ENCODE measurements around the gene QSOX2.

The QSOX2 gene, protein sequence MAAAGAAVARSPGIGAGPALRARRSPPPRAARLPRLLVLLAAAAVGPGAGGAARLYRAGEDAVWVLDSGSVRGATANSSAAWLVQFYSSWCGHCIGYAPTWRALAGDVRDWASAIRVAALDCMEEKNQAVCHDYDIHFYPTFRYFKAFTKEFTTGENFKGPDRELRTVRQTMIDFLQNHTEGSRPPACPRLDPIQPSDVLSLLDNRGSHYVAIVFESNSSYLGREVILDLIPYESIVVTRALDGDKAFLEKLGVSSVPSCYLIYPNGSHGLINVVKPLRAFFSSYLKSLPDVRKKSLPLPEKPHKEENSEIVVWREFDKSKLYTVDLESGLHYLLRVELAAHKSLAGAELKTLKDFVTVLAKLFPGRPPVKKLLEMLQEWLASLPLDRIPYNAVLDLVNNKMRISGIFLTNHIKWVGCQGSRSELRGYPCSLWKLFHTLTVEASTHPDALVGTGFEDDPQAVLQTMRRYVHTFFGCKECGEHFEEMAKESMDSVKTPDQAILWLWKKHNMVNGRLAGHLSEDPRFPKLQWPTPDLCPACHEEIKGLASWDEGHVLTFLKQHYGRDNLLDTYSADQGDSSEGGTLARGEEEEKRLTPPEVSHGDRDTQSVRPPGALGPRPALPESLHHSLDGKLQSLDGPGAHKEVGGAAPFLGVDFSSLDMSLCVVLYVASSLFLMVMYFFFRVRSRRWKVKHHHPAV

DNA sequence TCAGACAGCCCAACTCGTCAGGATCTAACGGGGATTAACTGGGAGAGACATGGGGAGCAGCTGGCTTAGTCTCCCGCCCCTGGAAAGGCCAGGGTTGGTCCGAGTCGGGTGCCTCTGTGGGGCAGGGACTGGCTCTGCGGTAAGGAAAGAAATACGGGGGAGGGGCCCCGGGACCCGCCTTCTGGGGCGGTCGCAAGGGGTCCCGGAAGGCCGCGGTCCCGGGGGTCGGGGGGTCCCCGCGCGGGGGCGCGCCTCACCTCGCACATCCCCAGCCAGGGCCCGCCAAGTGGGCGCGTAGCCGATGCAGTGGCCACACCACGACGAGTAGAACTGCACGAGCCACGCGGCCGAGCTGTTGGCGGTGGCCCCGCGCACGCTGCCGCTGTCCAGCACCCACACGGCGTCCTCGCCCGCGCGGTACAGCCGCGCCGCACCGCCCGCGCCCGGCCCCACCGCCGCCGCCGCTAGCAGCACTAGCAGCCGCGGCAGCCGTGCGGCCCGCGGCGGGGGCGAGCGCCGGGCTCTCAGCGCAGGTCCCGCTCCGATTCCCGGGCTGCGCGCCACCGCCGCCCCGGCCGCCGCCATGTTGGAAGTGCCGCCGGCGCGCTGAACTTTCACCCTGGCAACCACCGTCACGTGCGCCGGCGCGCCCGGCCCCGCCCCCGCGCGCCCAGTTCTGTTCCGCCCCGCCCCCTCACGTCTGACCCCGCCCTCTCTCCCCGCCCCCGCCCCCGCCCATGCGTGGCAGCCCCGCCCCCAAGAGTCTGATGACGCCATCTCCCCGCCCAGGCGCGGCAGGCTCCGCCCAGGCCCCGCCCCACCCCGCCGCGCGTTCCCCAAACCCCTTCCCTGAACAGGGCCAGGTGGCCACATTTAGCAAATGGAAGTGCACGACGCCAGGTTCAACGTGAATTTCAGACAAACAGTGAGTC lies at the start of gene QSOX2:
Gene QSOX2, minus strand, starts transcription at position 594 of the 932 bp plus-strand sequence. Its CDS starts 9 bp downstream, at position 585.
- peak; percentile 85 for DNase-seq

DNA sequence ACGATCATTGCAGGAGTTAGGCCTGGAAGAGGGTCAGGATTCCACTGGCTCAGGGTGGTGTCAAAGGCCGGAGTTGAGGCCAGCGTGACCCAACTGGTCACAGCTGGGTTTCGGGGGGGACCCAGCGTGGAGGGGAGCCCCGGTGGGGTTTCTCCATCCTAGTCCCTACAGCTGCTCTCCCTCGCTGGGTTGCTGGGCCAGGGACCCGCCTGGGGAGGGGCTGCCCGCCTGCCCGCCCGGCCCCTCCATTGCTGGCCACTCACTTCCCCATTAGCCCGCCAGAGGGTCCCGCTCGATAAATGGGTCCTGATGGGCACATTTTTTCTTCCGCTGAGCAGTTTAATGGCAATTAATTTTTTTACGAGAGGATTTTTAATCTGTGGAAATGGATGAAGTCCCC lies 49.4 kb upstream of the QSOX2 start:
- no peak for DNase-seq

DNA sequence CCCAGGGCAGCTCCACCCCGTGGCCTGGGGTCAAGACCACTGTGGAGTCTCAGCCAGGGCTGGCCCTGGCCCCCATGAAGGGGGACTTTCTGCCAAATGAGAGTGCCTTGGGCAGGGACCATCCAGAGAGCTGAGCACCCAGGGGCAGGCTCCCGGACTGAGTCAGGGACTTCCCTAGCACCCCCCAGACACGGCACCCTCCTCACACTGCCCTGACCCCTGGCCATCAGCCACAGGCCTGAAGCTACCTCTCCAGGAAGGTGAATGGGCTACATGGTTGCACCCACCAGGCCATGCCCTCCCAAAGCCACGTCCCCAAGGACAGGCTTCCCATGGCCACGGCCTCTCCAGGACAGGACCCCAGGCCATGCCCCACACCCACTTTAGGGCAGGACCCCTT lies 48.8 kb upstream of the QSOX2 start:
- no peak for DNase-seq

DNA sequence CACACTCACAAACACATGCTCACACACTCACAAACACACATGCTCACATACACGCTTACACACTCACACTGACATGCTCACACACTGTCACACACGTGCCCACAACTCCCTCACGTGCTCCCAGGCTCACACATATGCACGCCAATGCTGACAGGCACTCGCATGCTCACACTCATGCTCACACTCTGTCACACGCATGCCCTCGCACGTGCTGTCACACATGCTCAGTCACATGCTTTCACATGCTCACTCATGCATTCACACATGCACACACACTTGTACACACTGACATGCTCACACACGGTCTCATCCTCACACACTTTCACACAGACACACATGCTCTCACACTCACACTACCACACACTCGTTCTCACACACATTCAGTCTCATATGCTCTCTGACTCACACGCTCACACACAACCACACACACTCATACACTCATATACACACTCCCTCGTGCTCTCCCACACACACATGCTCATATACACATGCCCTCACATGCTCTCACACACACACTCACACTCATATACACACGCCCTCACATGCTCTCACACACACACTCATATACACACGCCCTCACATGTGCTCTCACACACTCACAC lies 48.0 kb upstream of the QSOX2 start:
- no peak for DNase-seq

DNA sequence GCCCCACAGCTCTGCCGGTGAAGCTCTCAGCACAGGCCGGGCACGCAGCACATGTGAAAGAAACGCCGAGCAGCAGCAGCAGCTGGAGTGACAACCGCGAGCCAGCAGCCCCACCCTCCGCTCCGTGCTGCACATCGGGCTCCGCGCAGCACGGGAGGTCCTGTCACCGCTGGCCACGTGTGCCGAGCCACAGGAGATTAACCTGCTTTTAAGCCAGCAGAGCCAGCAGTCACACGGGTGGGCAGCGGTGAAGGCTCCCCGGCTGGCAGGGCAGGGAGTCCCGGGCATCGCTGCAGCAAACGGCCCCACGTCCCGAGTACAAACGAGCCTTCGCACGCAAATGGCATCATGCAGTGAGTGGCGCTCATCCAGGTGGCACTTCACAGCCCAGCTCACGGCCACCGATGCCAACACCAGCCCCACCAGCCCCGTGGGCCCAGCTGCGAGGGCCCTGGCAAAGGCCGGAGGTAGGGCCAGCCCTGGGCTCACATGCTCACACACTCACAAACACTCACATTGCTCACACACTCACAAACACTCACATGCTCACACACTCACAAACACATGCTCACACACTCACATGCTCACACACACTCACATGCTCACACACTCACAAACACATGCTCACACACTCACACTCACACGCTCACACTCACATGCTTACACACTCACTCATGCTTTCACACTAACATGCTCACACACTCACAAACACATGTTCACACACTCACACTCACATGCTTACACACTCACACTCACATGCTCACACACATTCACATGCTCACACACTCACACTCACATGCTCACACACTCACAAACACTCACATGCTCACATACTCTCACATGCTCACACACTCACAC lies 47.2 kb upstream of the QSOX2 start:
- DNase-seq = no peak

DNA sequence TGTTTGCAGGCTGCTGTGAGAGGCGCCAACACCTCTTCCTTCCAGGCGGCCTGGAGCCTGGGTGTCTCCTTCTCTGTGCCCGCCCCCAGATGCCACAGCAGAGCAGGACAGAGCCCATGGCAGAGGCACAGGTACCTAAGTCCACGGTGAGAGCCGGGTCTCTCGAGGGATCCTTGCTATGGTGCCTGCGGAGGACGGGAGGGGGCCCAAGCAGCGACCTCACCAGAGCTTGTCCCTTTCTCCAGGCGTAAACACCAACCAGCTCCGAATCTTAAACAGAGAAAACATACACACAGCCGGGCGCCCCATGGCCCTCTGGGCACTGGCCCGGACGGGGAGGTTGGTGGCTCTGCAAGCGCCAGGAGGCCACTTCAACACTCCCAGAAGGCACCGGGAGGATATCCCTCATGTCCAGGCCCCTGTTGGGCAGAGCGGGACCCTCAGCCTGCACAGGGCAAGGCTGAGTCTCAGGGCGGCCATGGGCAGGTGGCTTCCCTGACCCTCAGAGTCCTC lies 46.5 kb upstream of the QSOX2 start:
- DNase-seq = no peak

DNA sequence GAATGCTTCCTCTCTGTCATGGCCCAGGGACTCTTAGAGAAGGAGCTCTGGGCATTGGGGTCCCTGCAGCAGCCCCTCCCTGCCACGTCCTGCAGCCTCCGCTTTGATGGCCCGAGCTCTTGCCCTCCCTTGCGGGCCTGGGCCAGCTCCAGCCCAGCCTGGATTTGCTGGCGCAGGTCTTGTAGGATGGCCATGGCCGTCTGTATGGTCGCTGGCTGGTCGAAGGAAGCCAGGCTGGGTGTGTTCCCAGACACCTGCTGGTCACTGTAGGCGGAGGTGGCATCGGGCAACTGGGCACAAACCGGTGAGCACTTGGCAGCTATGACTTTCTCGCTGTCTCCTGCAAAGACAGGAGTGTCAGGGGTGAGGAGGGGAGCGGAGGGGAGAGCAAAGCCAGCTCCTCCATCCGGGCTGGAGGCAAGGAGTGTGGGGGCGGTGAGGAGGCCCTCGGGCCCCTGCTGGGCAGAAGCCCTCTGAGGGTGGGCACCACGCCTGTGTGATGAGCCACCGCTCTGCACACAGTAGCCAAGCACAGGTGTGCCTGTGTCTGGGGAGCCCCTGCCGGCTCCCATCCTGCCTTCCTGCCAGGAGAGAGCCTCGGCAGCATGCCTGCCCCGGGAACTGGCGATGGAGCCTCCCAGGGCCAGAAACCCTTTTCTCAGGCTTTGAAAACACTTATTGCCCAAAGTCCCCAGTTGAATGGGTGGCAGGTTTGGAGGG lies 45.9 kb upstream of the QSOX2 start:
- no peak for DNase-seq

DNA sequence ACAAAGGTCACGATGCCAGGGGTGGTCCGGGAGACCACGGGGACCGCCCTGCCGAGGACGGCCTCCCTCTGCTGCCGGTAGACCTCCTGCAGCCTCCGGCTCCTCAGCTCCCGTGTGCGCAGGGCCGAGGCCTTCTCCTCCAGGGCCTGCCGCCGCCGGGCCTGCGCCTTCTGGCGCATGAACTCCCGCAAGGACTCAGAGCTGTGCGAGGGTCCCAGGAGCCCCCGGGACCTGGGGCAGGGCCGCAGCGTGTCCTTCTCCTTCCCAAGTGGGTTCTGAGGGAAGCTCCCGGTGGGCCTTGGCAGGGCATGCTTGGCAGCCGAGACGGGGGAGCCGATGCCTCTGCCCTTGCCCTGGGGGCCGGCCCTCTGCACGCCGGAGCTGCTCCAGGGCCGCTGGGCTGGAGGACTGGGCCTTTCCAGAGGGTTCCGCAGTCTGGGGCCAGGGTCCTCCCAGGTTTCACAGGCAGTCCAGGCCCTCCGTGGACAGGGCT lies 44.9 kb upstream of the QSOX2 start:
- no peak for DNase-seq

DNA sequence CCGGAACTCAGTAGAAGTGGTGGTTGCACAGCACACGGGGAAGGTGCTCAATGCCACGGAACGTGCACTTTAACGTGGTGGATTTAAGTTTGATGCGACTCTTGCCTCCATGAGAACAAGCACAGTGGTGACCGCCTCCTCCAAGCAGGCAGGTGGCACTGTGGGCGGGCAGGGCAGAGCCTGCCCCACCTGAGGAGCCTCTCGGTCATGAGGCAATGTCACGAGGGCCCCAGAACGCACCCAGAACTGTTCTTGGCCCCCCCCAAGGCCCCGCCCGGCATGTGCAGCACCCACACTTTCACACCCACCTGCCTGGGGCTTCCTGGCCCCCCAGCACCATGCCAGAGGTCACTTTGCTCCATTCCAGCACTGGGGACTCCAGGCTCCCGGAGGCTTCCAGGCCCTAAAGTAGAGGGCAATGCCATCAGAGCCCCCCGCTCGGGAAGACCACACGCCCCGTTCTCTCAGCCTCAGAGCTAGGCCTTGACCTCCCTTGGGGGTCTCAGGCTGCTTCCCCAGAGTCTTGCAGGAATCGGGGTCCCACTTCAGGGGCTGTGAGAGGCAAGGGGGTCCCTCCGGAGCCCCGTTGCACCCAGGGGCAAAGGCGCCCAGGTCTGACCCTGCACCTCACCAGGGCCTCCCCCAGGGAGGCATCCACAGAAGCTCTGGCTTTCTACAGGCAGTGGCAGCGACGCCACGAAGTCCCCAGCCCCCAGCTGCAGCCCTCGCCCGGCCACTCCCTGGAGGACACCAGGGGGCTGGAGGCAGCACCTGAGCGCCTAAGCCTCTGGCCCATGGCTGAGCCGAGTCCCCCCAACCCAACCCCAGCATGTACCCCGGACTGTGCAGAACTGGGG lies 44.3 kb upstream of the QSOX2 start:
- no peak for DNase-seq

DNA sequence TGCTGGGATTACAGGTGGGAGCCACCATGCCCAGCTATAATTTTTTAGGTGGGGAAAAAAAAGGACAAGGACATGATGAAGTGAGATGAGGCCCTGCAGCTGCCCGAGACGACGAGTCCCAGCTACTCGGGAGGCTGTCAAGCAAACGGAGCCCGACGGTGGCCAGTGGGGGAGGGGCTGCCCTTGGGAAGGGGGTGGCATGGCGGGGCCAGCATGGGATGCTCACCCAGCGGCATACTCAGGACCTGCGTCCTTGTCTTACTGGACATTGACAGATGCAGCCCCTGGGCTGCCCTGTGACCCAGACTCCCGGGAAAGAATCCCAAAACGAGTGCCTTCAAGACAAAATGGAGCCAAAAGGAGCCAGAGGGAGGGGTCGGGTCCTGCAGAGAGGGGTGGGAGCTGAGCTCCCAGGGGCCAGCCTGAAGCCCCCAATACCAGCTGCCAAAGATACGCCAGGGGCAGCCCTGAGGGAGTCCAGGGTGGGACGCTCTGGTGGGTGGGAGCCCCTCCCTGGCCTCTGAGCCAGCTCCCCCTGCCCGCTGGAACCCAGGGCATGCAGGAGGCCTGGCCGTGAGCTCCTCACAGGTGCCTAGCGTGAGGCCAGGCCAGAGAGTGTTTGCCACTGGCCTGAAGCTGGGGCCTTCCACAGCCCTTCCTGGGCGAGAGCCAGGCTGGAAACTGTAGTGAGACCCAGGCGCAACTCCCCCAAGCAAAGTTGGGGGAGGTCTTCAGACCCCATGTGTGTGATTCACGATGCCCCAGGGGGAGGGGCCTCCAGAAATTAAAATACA lies 42.5 kb upstream of the QSOX2 start:
- no peak for DNase-seq

DNA sequence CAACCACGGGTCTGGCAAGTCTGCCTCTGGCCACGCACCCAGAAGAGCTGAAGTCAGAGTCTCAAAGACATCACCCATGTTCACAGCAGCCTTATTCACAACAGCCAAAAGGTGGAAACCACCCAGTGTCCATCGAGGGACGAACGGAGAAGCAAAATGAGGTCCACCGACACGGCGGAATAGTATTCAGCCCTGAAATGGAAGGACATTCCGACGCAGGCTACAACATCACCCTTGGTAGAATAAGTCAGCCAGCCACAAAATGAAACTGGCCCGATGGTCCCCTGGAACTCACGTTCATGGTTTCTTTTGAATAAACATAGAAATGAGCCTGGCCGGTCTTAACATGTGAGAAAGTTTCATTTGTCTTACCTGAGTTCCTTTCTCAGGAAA lies 41.4 kb upstream of the QSOX2 start:
- no peak for DNase-seq

DNA sequence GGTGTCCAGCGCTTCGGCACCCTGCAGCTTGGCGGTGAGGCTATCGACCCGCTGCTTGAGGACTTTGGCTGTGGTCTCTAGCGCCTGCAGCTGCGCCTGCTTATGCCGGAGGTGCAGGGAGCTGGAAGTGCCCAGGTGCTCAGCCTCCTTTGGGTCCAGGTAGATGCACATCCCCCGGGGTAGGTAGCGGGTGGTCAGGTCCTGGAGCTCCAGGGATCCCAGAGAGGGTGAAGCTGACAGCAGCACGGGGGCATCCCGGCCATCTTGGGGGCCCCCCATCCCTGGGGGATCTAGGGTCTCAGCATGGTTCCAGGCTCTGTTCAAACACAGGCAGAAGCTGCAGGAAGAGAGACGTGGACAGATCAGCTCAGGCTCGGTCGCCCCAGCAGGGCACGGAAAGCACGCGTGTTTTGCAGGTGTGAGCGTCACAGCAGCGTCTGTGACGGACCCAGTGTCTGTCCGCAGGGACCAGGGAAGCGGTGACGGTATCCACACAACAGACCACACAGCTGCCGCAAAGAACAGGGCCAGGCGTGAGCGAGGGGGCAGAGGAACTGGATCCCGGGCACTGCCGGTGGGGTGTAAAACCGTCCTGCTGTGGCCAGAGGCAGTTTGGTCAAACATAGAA lies 40.9 kb upstream of the QSOX2 start:
- no peak for DNase-seq

DNA sequence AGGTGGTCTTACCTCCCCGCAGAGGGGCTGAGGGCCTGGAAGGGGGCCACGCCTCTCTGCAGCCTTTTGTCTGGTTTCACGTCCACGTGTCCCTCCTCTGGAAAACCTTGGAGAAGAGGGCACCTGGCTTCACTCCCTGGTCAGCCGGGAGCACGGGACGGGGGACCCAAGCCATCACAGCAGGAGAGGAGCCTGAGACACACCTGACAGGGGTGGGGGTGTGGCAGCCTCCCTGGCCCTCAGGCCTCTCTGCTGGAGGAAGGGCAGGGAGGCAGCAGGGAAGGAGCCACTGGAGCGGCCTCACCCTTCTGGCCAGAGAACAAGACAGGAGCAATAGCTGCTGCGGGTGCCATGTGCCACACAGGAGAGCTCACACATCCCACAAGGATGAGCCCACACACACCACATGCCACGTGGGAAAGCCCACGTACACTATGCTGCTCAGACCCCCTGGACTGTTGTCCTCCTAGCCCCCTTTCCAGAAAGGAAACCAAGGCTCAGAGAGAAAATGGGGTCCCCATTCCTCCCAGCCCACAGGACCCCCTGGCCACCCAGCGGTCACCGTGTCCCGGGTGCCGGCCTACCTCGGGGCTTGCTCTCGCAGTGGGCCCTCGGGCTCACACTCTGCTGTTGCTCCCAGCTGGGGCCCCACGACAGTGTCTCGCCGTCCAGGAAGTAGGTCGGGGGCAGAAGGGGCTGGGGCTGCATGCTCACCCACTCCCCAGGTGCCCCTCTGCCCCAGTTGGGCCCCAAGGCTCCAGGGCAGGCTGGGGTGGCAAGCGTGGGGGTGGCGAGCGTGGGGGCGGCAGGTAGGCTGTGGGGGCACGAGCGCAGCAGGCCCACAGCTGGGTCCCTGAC lies 40.1 kb upstream of the QSOX2 start:
- DNase-seq = no peak

DNA sequence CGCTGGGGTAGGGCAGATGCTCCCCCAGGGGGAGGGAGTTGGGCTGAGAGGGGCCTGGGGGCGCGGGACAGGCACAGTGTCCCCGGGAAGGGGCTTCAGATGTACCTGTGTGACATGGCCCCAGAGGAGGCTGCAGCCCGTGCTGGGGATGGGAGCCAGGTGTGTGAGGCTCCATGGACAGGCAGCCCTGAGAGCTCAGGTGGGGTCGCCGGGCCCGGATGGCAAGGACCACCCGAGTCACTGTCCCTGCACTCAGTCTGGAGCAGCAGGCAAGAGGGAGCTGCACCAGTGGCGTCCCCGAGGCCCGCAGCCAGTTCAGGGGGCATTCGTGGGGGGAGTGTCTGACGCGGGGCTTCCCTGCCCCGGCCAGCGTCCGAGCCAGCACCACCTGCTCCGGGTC lies 39.3 kb upstream of the QSOX2 start:
- no peak for DNase-seq

DNA sequence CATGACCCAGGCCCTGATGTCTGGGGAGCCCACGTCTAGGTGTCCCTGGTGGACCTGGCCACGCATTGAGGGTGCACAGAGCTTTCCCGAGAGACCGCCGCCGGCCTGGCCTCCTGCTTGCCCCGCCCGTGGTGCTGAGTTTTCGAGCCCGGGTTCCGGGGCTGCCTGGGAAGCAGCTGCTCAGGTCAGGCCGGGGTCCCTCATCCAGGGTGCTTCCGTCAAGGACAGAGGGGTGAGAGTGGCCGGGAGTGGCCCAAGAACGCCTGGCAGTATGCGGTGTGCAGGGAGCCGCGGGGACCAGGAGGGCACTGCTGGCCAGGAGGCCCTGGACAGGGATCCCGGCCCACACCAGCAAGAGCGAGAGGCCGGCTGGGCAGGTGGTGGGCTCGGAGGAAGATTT lies 38.7 kb upstream of the QSOX2 start:
- DNase-seq = no peak

DNA sequence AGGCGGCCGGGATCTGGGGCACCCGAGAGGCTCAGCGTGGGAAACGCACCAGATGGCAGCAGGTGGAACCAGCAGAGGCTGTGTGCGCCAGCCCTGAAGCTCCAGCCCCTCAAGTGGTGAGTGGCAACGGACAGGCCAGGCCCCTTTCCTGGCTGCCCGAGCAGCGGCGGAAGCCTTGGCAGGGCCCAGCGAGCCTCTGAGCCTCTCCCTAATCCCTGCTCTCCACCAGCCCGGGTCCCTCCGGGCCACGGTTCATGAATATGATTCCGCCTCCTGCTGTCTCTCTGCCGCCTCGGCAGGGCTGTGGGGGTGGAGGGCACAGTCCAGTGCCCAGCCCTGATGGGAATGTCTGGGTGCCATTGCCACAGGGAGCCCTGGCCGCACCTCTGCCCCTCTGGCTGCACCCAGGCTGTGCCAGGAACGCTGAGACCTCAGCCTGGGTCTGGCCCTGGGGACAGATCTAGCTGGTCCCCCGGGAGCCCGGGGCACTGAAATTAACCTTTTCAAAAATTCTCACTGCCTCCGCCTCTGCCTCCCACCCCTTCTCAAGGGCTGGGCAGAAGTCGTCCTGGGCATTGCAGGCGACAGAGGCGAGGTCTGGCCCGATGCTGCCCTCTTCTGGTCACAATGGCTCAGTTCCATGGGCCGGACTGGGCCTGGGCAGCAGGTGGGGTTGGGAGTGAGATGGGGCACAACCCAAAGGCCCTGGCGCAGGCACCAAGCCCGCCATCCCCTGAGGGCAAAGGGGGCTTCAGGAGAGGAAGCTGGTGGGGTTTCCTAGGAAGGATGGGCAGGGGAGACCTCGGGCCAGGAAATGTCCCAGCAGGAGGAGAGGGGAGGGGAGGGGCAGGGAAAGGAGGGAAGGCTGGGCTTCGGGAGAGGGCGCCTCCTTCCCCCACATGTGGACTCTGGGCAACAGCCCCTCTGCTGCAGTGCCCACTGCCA lies 38.0 kb upstream of the QSOX2 start:
- peak; percentile 78 for DNase-seq
